Loucy (cell line): Measurements from ENCODE around the gene YIPF1.

ENCODE experiments used
- CTCF ChIP-seq: fragments of 200-600 bp; sonication (generic); conservative IDR thresholded peaks from 2 replicates; pipeline ENCODE4 v1.5.1; 2014; ENCODE audit warnings: mild to moderate bottlenecking, antibody characterized with exemption, low read length
- EZH2phosphoT487 ChIP-seq: fragments of 200-600 bp; IDR thresholded peaks from 2 replicates; pipeline ENCODE4 v1.6.1; 2018; ENCODE audit warnings: antibody characterized with exemption, mild to moderate bottlenecking, moderate library complexity, borderline replicate concordance

GRCh38 chr1:53835491-53835890 lies 54.1 kb downstream of the YIPF1 start:
- TF ChIP-seq CTCF (no peak), EZH2phosphoT487 (no peak)
